ENCODE results near the gene CCNY. TPM values are rescaled to one million over a fixed set of nuclear protein-coding genes. Genes with fewer than 3 reads are reported as not detected.

CCNY gene
- total RNA-seq, 1 donor from 2014 or later = 85.9 TPM

DNA sequence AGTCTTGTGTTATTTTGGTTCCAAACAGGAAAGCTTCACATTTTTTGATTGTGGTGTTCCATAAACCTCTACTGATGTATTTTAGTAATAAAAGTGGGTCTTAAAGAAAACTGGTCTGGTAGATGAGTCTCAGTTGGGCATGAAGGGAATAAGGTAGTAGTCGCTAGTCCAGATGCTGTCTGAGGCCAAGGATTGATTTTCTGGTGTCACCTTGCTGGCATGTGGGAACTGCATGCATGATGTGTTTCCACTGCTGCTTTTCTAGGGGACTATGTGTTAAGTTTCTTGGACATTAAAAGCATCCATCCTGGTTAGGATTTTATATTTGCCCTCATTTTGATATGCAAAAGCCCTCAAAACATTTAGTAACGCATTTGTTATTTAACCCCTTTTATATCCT is 145.1 kb downstream of the CCNY start:
- FAIRE-seq (no peak), DNase-seq (ENCODE audit: low read depth) (no peak)
- Histone ChIP-seq H3K4me2 (ENCODE audit: low read length) (no peak overlapping the region), H3K36me3 (ENCODE audit: insufficient read depth, low read length) (peaks cover 10% of the 10 kb centered on the region), H3K4me3 (ENCODE audit: insufficient read depth, low read depth, low read length) (no peak overlapping the region), H3K27ac (ENCODE audit: low read depth, low read length) (no peak overlapping the region), H2AFZ (ENCODE audit: low read depth, low read length) (no peak overlapping the region), H3K9ac (ENCODE audit: low read length) (no peak overlapping the region), H3K9me3 (ENCODE audit: insufficient read depth, low read depth, low read length) (no peaks in the 10 kb centered on the region), H4K20me1 (ENCODE audit: insufficient read depth, low read length) (peaks cover 45% of the 10 kb centered on the region), H3K79me2 (ENCODE audit: insufficient read depth, low read length) (peaks cover 51% of the 10 kb centered on the region), H3K27me3 (ENCODE audit: insufficient read depth, low read length) (no peaks in the 10 kb centered on the region), H3K4me1 (ENCODE audit: insufficient read depth, low read length) (no peaks in the 10 kb centered on the region)
- Mint-ChIP-seq H3K36me3 (ENCODE audit: low read depth, unreplicated experiment) (peaks cover 5% of the 10 kb centered on the region), H3K27ac (ENCODE audit: unreplicated experiment) (no peak overlapping the region), H3K9me3 (ENCODE audit: unreplicated experiment) (peaks cover 2% of the 10 kb centered on the region), H3K4me3 (ENCODE audit: unreplicated experiment) (no peak overlapping the region), H3K4me1 (ENCODE audit: low read depth, unreplicated experiment) (peaks cover 2% of the 10 kb centered on the region), H3K27me3 (ENCODE audit: low read depth, unreplicated experiment) (no peaks in the 10 kb centered on the region)
- TF ChIP-seq, protein P1, sequence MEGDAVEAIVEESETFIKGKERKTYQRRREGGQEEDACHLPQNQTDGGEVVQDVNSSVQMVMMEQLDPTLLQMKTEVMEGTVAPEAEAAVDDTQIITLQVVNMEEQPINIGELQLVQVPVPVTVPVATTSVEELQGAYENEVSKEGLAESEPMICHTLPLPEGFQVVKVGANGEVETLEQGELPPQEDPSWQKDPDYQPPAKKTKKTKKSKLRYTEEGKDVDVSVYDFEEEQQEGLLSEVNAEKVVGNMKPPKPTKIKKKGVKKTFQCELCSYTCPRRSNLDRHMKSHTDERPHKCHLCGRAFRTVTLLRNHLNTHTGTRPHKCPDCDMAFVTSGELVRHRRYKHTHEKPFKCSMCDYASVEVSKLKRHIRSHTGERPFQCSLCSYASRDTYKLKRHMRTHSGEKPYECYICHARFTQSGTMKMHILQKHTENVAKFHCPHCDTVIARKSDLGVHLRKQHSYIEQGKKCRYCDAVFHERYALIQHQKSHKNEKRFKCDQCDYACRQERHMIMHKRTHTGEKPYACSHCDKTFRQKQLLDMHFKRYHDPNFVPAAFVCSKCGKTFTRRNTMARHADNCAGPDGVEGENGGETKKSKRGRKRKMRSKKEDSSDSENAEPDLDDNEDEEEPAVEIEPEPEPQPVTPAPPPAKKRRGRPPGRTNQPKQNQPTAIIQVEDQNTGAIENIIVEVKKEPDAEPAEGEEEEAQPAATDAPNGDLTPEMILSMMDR (IDR thresholded peaks at IDR 0.05; ENCODE audit: insufficient read depth, low read depth, low read length) = no peak
- TF ChIP-seq EZH2 (IDR thresholded peaks at IDR 0.05; ENCODE audit: insufficient read depth, low read length) = no peak

GRCh38 chr10:35486297-35486990 is 150.1 kb downstream of the CCNY start:
- DNase-seq (ENCODE audit: low read depth) (no peak), FAIRE-seq (no peak)
- Mint-ChIP-seq H3K27me3 (ENCODE audit: low read depth, unreplicated experiment) (no peaks in the 10 kb centered on the region), H3K9me3 (ENCODE audit: unreplicated experiment) (no peaks in the 10 kb centered on the region), H3K4me3 (ENCODE audit: unreplicated experiment) (no peak overlapping the region), H3K27ac (ENCODE audit: unreplicated experiment) (no peak overlapping the region), H3K36me3 (ENCODE audit: low read depth, unreplicated experiment) (peaks cover 14% of the 10 kb centered on the region), H3K4me1 (ENCODE audit: low read depth, unreplicated experiment) (peaks cover 21% of the 10 kb centered on the region)
- H3K4me3 ChIP-seq (ENCODE audit: insufficient read depth, low read depth, low read length) = no peak overlapping the region
- no peak overlapping the region for H3K9ac ChIP-seq (ENCODE audit: low read length)
- H3K36me3 ChIP-seq (ENCODE audit: insufficient read depth, low read length) = peaks cover 14% of the 10 kb centered on the region
- no peak overlapping the region for H2AFZ ChIP-seq (ENCODE audit: low read depth, low read length)
- H4K20me1 ChIP-seq (ENCODE audit: insufficient read depth, low read length) = peaks cover 60% of the 10 kb centered on the region
- no peaks in the 10 kb centered on the region for H3K9me3 ChIP-seq (ENCODE audit: insufficient read depth, low read depth, low read length)
- H3K79me2 ChIP-seq (ENCODE audit: insufficient read depth, low read length) = peaks cover 59% of the 10 kb centered on the region
- H3K4me2 ChIP-seq (ENCODE audit: low read length) = no peak overlapping the region
- peaks cover 6% of the 10 kb centered on the region for H3K4me1 ChIP-seq (ENCODE audit: insufficient read depth, low read length)
- TF ChIP-seq, protein P1 (IDR thresholded peaks at IDR 0.05; ENCODE audit: insufficient read depth, low read depth, low read length) = no peak
- TF ChIP-seq EZH2 (IDR thresholded peaks at IDR 0.05; ENCODE audit: insufficient read depth, low read length) = no peak
- H3K27me3 ChIP-seq (ENCODE audit: insufficient read depth, low read length) = no peaks in the 10 kb centered on the region
- no peak overlapping the region for H3K27ac ChIP-seq (ENCODE audit: low read depth, low read length)

DNA sequence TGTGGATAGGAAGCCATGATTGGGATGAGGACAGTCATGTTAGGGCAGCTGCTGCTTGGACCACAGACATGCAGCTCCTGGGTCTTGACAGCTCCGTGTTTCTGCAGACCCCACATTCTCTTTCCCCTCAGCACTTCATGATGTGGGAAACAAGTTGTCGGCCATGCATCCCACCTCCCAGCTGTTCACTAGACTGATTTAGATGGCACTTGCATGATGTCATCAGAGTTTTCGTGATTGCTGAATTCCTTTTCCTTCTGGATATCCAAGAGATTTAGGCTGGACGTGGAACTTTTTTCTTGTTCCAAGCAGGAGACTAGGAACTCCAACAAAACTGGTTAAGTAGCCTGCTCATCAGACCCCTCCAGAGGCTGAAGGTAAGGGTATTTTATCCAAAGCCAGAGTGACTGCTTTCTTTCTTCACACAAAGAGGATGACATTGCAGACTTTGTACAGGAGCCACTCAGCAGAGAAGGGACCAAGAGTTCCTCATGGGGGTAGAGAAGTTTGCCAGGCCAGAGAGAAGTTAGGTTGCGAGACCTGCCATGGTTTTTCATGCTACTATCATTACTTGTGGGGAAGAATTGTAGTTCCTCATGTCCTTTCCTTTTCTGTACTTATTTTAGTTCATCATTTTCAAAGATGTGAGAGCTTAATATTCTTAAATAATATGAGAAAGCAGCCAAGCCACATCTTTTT is 151.2 kb downstream of the CCNY start:
- FAIRE-seq (no peak), DNase-seq (ENCODE audit: low read depth) (peak; percentile 48)
- H3K27me3 Mint-ChIP-seq (ENCODE audit: low read depth, unreplicated experiment) = no peaks in the 10 kb centered on the region
- H3K27ac ChIP-seq (ENCODE audit: low read depth, low read length) = no peak overlapping the region
- peaks cover 14% of the 10 kb centered on the region for H3K36me3 ChIP-seq (ENCODE audit: insufficient read depth, low read length)
- H3K9me3 ChIP-seq (ENCODE audit: insufficient read depth, low read depth, low read length) = no peaks in the 10 kb centered on the region
- TF ChIP-seq EZH2 (IDR thresholded peaks at IDR 0.05; ENCODE audit: insufficient read depth, low read length) = no peak
- TF ChIP-seq, protein P1 (IDR thresholded peaks at IDR 0.05; ENCODE audit: insufficient read depth, low read depth, low read length) = no peak
- peaks cover 14% of the 10 kb centered on the region for H3K36me3 Mint-ChIP-seq (ENCODE audit: low read depth, unreplicated experiment)
- H3K4me2 ChIP-seq (ENCODE audit: low read length) = no peak overlapping the region
- no peak overlapping the region for H3K4me3 ChIP-seq (ENCODE audit: insufficient read depth, low read depth, low read length)
- no peak overlapping the region for H3K9ac ChIP-seq (ENCODE audit: low read length)
- H3K27ac Mint-ChIP-seq (ENCODE audit: unreplicated experiment) = peak overlapping the region; percentile 78
- H3K4me3 Mint-ChIP-seq (ENCODE audit: unreplicated experiment) = no peak overlapping the region
- H3K27me3 ChIP-seq (ENCODE audit: insufficient read depth, low read length) = no peaks in the 10 kb centered on the region
- H3K4me1 ChIP-seq (ENCODE audit: insufficient read depth, low read length) = peaks cover 6% of the 10 kb centered on the region
- no peak overlapping the region for H2AFZ ChIP-seq (ENCODE audit: low read depth, low read length)
- peaks cover 56% of the 10 kb centered on the region for H3K79me2 ChIP-seq (ENCODE audit: insufficient read depth, low read length)
- peaks cover 58% of the 10 kb centered on the region for H4K20me1 ChIP-seq (ENCODE audit: insufficient read depth, low read length)
- no peaks in the 10 kb centered on the region for H3K9me3 Mint-ChIP-seq (ENCODE audit: unreplicated experiment)
- H3K4me1 Mint-ChIP-seq (ENCODE audit: low read depth, unreplicated experiment) = peaks cover 21% of the 10 kb centered on the region

Measured in astrocyte (in vitro differentiated cells and primary cell).